ENCODE measurements around the gene UBE2R2. TPM values are rescaled to one million over a fixed set of nuclear protein-coding genes. Genes with fewer than 3 reads are reported as not detected.

Gene UBE2R2
- total and polyA plus RNA-seq, 10 of the 15 experiments (the other 5 are each of a cell fraction or from before 2014, with no cell fraction given) = 7.2 to 32.8 (median 17.2) TPM

GRCh38 chr9:33850677-33851076 is 33.7 kb downstream of the UBE2R2 start (continued):
- TF ChIP-seq CEBPZ (IDR thresholded peaks at IDR 0.05; ENCODE audit: low read depth, low read length) (no peak), ZNF384 (IDR thresholded peaks at IDR 0.05; ENCODE audit: borderline replicate concordance, low read depth, low read length) (no peak), KAT2A (conservative IDR thresholded peaks at IDR 0.05; ENCODE audit: control insufficient read depth, low read depth, low read length) (no peak), ZNF24 (IDR thresholded peaks at IDR 0.05) (no peak), BCL11A (IDR thresholded peaks at IDR 0.05; ENCODE audit: low read depth, low read length) (no peak)

- no peak overlapping the region for H2AFZ ChIP-seq (ENCODE audit: control insufficient read depth, low read depth, low read length)
- DNase-seq (ENCODE audit: low read depth, low spot score) = no peak
- peaks cover 6% of the 10 kb centered on the region; the same call in 1 of the 2 replicates for H4K20me1 ChIP-seq (ENCODE audit: control insufficient read depth, insufficient read depth)
- H3K79me2 ChIP-seq (ENCODE audit: control insufficient read depth, insufficient read depth, low read length) = peaks cover 58% of the 10 kb centered on the region
- no peaks in the 10 kb centered on the region; the same call in 1 of the 2 replicates for H3K4me1 ChIP-seq (ENCODE audit: control insufficient read depth, insufficient read depth, low read length)
- H3K4me3 ChIP-seq = no peak overlapping the region
- POLR2A ChIA-PET = interaction anchor here (0.5 kb wide), 1 partner anchor 100 kb away, joined by 4 read pairs; no protein-coding TSS in a partner anchor
- CTCF ChIA-PET = interaction anchor here (1.4 to 6.4 kb wide), 5 partner anchors 14 to 73 kb away, joined by 5 to 128 read pairs (median 9); partner anchors contain the start of gene UBE2R2
- RAD21 ChIA-PET (ENCODE audit: unreplicated experiment) = interaction anchor here (1.3 to 3.5 kb wide), 2 partner anchors 15 to 37 kb away, joined by 3 to 66 read pairs; no protein-coding TSS in a partner anchor
- no peak overlapping the region for H3K9ac ChIP-seq (ENCODE audit: control insufficient read depth, insufficient read depth, low read length)
- in situ Hi-C loops (cut with MboI) (no loop called here), intact Hi-C loops (cut with micrococcal nuclease; ENCODE audit: unreplicated experiment) (loop anchor here (5.0 kb wide), 1 partner anchor 114 kb away; no protein-coding TSS in a partner anchor)
- H3K27ac ChIP-seq (ENCODE audit: control insufficient read depth, insufficient read depth) = no peak overlapping the region
- FAIRE-seq = no peak
- SMC1A ChIA-PET (ENCODE audit: uncharacterized antibody, unreplicated experiment) = interaction anchor here (7.4 kb wide), 1 partner anchor 38 kb away, joined by 77 read pairs; no protein-coding TSS in a partner anchor
- no peak for ATAC-seq
- WGBS (ENCODE audit: insufficient coverage, insufficient replicate concordance, low lambda C conversion rate, missing lambda C conversion rate) = 91% methylated on average over 1 of the region's 1 CpG
- no peak overlapping the region for H3K4me2 ChIP-seq (ENCODE audit: control insufficient read depth, insufficient read depth)
- no peaks in the 10 kb centered on the region for H3K9me3 ChIP-seq (replicated peaks; ENCODE audit: control insufficient read depth, insufficient read depth, low read length)
- no peaks in the 10 kb centered on the region for H3K27me3 ChIP-seq (replicated peaks in 1 of 2; ENCODE audit: control insufficient read depth in 2 of 2, insufficient read depth in 2 of 2, low read length in 1 of 2)
- peaks cover 0 to 7% of the 10 kb centered on the region in 2 experiments; a peak in 2 of 4 replicates for H3K36me3 ChIP-seq (ENCODE audit: control insufficient read depth in 2 of 2, insufficient read depth in 2 of 2, low read length in 1 of 2)
- no TSS peak for BruUV-seq (replicated peaks)
- no peak for TF ChIP-seq RB1 (IDR thresholded peaks at IDR 0.05; ENCODE audit: borderline replicate concordance)
- no peak for TF ChIP-seq ELK1 (IDR thresholded peaks at IDR 0.05; ENCODE audit: low read depth, low read length)
- no peak for TF ChIP-seq NKRF (conservative IDR thresholded peaks at IDR 0.05)
- no peak for TF ChIP-seq CHD4 (IDR thresholded peaks at IDR 0.05)
- no peak for TF ChIP-seq BHLHE40 (IDR thresholded peaks at IDR 0.05; ENCODE audit: borderline replicate concordance in 1 of 2, low read depth in 2 of 2, low read length in 1 of 2)
- TF ChIP-seq BCL11A (IDR thresholded peaks at IDR 0.05; ENCODE audit: low read depth, low read length) = no peak
- TF ChIP-seq SMC3 (IDR thresholded peaks at IDR 0.05; ENCODE audit: borderline replicate concordance, low read length) = no peak
- no peak for TF ChIP-seq SRF (IDR thresholded peaks at IDR 0.05; ENCODE audit: low read depth in 2 of 2, low read length in 2 of 2)
- TF ChIP-seq CTCF (IDR thresholded peaks at IDR 0.05 in 2 of 3, conservative IDR thresholded peaks at IDR 0.05 in 1 of 3; ENCODE audit: control insufficient read depth in 2 of 3, extremely low read depth in 1 of 3, insufficient read depth in 1 of 3, low read depth in 3 of 3, low read length in 3 of 3) = no peak
Observed at GRCh38 chr9:33851301-33851700, 34.3 kb downstream of the UBE2R2 start.

Measured in GM12878 (cell line).